HG02970 (cell line): ENCODE data around the gene UHMK1.
A peak's percentile ranks its signal among the peaks of the same experiment; 100 is the strongest.

Source experiments
- ATAC-seq: cut with Tn5 transposase; IDR thresholded peaks from one replicate; pipeline ENCODE4 v1.9.1; 2021; ENCODE audit warnings: mild to moderate bottlenecking, moderate library complexity, moderate number of reproducible peaks; ENCODE audit not compliant: unreplicated experiment, low FRiP score

Gene UHMK1

DNA sequence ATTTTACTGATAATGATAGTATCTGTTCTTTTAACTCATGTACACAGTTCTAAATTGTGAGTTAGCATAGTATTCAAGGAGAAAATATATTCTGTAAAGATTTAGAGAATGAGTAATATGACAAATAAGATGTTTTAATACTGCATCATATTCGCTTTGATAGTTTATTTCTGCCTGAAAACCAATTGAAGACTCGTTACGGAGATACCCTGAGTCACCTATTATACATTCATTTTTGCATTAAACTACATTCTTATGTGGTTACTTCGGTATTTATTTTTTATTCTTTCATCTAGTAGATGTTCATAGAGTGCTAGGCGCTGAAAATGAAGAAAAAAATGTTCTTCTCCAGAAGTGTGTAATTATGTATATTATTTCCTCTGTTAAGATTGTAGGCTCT is 5.3 kb downstream of the UHMK1 start:
- ATAC-seq: no peak

DNA sequence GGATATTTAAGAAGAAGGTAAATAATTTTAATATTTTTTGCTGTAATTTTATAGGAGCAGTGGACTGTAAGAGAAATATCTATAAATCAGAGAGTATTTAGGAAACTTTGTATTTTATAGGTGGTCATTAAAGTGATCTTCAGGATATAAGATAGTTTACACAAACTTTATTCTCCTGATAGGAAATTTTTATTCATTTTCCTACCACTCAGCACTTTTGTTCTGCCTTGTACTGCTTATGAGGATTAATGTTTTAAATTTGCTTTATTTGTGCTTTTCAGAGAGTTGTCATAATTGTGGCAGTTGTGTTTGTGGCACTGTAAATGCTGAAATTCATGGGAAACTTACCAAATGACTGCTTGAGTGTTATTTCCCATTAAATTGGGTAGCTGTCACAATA is 29.7 kb downstream of the UHMK1 start:
- ATAC-seq: no peak

DNA sequence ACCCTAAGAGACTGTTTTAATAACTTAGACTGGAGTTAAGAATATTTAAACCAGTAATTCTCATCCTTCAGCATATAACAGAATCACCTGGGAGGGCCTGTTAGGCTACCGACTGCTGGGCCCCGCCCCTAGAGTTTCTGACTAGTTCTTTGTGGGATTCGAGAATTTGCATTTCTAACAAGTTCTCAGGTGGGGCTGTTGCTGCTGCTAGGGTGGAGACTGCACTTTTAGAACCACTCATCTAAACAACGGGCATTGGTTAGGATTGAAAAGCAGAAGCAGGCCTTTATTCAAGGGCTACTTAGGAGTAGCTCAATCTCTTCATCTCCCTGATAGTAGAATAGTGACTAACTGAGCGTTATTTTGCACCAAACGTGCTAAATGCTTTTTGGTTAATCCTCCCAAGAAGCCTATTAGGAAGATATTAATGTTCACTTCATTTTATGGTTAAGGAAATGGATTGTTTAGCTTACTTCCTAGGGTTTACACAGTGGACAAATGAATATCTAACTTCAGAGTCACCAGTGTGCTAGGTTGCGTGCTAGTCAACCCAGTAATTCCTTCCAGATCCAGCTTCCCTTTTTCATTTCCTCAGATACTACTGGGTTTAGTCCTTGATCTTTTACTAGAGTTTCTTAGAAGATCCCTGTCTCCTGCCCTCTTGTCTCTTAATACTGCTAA is 32.8 kb downstream of the UHMK1 start:
- peak; percentile 87 for ATAC-seq

DNA sequence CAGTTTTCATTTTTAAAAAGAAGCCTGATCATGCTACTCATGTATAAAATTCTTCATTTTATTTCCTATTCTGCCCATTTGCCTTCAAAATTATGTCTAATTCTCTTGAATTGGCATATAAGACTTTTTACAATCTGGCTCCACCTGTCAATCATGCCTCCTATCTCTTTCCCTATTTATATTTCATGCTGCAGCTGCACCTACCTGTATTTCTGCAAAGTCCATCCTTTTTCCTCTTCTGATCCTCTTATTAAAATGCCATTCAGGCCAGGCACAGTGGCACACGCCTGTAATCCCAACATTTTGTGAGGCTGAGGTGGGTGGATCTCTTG is 33.3 kb downstream of the UHMK1 start:
- no peak for ATAC-seq

DNA sequence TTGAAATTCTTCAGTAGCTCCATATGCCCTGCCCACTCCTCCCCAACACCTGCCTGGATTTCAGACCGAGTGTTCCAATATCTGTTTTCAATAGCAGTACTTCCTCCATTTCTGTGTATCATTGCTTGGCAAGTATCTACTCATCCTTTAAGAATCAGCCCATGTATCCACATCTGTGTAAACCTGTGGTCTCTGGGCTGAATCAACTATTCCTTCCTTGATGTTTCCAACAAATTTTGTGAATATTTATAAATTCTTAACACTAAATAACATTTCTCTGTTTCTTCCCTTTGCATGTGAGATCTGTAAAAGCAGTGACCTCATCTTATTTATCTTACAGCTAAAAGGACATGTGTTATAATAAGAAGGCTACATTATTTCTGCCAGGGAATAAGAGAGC is 37.9 kb downstream of the UHMK1 start:
- ATAC-seq: no peak

DNA sequence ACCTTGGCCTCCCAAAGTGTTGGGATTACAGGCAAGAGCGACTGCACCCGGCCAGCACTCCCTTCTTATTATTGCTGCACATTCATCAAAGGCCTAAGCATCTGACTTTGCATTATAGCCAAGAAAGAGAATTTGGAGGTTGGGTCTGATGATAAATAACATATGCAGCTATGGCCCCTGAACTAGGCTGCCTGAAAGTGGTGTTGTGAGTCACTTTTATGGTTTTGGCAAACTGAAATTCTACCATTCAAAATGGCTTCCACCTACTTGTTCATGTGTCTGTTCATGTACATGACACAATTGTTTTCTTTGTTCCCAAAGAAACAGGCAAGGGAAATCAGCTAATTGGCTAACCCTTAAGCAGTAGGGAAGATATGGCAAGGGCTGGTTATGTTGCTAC is 38.9 kb downstream of the UHMK1 start:
- no peak for ATAC-seq

DNA sequence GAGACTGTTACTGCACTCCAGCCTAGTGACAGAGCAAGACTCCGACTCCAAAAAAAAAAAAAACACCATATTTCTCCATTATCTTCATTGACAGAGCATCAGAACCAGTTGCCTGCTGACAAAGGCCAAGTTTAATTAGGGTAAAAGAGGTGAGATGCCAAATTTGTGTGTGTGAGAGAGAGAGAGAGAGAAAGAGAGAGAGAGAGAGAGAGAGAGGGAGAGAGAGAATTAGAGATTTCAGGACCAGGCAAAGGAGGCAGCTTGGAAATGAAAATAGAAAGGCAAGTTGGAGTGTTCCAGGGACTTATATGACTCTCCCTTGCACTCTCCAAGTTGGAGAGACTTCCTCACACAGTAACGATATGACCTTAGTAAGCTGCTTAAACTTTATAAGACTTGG is 39.6 kb downstream of the UHMK1 start:
- no peak for ATAC-seq

DNA sequence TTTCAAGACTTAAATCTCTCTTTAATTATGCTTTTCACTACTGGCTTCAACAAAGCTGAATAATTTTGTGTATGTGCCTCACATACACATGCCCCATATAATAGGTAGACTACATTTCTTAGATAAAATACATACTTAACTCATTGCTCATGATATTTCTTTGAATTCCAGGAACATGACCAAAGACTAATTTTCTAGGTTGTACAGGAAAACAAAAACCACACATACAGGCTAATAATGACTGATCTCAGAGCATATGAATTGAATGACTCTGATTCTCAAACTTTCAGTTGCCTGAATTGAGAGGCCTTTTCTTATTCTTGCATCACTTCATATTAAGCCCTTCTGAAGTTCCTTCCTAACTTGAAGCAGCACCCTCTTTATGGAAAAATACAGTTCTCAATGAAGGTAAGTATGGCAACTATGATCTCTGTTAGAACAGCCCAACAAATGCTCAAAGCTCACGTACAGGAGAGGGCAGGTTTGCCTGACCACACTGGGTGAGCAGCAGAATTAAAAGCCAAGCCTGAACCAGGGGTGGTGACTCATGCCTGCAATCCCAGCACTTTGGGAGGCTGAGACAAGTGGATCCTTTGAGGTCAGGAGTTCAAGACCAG is 41.3 kb downstream of the UHMK1 start:
- ATAC-seq: no peak

DNA sequence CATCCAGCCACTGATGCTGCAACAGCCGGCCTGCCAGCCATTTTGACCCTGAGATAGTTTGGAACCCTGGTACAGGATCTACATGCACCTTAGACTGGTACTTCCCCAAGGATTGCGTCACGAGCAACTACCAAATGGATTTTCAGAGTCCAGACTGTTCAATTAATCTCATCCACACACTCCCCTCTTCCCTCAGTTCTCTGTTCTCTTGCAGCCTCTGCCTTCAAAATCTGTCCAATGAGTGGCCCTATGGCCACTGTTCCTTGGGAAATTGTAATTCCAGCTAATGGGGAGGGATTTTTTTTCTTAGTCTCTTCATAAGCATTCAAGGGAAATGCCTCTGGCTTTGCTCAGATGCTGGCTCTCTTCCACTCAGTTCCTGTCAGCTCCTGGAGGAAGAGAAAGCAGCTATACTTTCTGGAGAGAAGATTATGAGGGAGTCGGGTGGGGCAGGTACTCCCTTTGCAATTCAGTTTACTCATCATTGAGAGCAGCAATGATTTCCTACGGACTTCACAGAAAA is 44.1 kb downstream of the UHMK1 start:
- no peak for ATAC-seq

DNA sequence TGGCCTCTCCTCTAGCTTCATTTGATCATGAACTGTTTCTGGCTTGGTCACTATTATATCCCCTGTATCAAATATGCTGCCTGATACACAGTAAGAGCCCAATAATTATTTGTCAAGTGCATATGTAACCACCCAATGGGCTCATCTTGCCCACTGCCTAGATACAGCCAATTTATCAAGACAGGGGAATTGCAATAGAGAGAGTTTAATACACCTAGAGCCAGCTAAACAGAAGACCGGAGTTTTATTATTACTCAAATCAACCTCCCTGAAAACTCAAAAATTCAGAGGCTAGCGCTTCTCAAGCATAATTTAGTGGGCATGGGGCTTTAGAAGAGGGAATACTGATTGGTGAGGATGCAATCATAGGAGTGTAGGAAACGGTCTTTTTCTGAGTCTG is 45.6 kb downstream of the UHMK1 start:
- no peak for ATAC-seq

DNA sequence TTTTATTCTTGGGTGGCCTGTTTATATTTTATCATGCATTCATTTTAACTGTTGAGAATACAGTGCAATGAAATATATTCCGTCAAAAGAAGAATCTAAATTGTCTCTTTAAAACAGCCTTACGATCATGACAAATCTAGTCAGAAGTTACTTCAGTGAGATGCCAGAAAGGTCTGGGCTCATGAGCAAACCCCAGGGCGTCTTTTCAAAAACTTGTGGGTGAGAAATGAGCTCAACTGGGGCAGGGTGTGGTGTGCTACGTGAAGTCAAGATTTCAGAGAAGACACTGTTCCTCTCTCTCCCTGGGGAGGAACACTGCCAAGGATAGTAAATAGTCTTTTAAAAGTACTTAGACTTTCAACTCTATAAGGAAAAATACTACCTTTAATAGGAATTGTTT is 50.6 kb downstream of the UHMK1 start:
- ATAC-seq: no peak

DNA sequence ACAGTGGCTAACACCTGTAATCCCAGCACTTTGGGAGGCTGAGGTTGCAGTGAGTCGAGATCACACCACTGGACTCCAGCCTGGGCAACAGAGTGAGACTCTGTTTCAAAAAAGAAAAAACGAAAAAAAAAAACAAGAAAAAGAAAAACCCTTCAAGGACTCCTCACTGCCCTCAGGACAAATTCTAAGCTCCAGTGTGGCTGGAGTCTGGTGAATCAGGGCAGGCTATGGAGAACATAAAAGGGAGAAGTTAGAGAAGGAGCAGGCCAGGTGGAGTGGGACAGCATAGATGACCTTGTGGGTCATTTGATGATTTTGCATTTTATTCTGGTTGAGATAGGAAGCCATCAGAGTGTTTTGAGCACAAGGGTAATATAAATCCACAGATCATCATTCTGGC is 51.4 kb downstream of the UHMK1 start:
- no peak for ATAC-seq

DNA sequence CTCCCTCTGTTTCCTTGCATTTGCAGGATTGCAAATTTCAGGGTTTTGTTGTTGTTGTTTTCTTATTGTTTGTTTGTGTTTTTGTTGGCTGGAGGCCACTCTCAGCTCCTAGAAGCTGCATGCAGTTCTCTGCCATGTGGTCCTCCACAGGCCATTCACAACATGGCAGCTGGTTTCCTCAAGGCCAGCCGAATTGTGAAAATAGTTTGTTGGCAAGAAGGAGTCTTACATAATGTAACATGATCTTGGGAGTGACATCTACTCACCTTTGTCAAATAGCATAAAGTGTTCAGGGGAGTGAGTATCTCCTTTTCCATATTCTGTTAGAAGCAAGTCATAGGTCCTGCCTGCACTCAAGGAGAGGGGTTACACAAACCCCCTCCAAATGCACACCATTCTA is 53.3 kb downstream of the UHMK1 start:
- ATAC-seq: no peak

DNA sequence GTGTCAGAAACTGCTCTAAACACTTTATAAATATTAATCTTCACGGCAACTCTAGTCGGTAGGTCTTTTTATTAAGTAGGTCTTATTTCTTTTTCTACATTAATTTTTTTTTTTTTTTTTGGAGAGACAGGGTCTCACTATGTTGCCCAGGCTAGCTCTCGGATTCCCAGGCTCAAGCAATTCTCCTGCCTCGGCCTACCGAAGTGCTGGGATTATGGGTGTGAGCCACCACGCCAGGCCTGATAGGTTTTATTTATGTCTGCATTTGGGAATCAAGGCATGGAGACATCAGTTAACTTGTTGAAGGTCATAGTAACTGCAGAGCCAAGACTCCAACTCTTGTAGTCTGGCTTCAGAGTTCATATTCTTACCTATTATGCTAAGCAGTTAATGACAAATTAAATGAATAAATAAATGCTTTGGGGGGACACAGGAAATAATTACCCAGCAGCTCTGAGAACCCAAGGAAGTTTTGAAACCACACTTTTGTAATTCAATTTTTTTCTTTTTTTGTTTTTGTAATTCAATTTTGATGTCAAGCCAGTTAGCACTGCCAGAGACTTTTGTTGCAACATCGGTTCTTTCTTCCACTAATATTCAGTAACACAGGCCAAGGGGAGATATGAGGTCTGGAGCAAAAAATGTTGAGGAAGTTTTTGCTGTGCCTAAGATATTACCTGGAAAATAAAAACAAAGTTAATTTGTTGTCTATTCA is 54.5 kb downstream of the UHMK1 start:
- no peak for ATAC-seq

DNA sequence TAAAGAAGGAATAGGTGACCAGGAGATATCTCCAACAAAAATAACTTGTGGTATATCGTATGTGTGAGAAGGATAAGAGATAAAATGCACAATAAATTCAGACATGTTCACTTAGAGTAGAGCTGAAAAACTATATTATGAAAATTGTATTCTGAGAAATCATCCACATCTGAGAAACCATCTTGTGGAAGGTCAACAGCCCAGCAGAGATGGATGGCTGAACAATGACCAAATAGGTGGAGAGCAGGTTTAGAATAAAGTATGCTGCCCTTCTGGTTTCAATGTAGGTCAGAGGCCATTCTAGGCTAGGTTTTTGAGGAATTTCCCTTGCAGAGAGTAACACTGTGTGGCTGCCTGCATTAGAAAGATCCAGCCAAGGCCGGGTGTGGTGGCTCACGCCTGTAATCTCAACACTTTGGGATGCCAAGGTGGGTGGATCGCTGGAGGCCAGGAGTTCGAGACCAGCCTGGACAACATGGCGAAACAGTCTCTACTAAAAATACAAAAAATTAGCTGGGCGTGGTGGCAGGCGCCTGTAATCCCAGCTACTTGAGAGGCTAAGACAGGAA is 55.1 kb downstream of the UHMK1 start:
- ATAC-seq: no peak

DNA sequence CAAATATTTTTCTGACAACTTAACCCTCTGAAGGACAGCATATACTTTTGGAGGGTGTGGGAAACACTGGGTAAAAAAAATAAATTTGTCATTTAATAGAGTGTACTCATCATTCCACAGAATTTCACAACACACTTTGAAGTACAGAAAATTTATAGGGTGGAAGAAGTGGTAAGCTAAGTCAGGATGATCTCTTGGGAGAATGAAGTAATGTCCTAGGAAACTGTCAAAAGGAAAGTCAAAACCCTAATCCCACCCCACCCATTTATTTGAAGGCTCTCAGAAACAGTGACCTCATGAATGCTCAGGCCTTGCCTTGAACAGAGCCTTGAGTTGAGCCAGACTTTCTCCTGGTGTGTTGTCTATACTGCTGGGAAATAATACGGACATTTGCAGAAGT is 56.6 kb downstream of the UHMK1 start:
- ATAC-seq: no peak

DNA sequence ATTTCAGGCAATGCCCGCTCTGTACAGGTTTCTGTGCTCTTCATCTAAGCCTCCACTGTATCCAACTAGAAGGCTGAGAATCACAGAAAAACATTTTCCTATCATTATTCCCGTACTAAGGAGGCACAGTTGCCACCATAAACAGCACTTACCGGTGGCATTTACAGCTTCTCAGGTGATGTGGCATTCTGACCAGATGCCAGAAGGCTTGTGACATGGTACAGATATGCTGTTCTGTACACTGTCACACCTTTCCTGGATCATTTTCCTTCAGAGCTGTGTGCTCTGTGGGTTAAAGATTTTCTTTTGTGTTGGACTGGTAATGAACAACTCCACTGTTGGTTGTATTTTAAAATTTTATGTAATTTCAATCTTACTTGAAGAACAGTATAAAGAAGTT is 59.9 kb downstream of the UHMK1 start:
- no peak for ATAC-seq

DNA sequence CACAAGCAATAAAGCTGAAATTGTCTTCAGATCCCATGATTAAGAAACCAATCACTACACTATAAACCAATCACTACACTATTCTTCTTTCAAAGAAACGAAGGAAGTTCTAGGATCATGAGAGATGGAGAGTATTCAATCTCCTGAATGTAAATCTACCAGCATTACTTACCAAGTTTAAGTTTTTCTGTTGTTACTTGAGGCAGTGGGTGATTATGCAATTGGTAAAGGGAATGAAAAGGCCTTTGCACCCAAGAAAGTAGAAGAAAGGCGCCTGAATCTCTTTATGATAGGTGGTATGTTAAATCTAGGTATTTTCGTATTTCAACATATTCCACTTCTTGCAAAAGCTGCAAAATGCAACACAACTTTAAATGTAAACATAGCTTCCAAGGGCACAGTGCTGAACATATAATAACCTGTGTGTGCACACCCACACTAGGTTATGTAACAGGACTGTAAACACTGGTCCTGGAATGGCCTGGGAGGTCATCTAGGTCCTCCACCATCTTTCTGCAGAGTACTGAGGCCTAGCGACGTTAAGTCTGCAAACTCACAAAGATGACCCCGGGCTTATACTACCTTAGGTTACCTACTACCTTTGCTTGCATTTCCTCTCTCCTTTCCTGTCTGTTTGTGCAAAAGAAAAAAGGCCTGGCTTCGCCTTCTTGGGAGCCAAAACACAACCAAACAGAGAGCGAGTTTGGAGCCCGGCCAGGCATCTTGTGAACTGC is 62.9 kb downstream of the UHMK1 start:
- no peak for ATAC-seq

DNA sequence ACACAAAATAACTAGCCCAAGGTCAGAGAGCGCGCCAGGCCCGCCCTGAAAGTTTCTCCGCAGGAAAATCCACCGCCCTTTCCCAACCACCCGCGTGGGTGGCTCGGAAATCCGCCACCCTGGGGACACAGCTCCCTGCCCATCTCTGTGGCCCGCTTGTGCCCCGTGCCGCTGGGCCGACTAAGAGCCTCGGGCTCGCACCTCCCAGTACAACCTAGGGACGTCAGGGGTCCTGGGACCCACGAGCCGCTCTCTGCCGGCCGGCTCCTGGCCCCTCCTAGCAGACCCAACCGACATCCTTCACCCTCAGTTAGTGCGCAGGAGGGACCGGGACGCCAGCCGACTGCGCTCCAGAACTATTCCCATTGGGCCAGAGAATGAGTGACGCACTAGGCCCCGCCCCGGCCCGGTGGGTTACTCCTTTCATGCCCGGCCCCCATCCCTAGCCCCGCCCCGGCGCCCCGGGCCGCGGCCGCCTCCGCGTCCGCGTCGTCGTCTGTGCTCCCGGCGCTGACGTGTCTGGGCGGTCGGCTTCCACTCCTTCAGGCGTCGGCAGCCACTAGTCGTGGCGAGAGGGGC is 63.5 kb downstream of the UHMK1 start:
- ATAC-seq: peak; percentile 93

DNA sequence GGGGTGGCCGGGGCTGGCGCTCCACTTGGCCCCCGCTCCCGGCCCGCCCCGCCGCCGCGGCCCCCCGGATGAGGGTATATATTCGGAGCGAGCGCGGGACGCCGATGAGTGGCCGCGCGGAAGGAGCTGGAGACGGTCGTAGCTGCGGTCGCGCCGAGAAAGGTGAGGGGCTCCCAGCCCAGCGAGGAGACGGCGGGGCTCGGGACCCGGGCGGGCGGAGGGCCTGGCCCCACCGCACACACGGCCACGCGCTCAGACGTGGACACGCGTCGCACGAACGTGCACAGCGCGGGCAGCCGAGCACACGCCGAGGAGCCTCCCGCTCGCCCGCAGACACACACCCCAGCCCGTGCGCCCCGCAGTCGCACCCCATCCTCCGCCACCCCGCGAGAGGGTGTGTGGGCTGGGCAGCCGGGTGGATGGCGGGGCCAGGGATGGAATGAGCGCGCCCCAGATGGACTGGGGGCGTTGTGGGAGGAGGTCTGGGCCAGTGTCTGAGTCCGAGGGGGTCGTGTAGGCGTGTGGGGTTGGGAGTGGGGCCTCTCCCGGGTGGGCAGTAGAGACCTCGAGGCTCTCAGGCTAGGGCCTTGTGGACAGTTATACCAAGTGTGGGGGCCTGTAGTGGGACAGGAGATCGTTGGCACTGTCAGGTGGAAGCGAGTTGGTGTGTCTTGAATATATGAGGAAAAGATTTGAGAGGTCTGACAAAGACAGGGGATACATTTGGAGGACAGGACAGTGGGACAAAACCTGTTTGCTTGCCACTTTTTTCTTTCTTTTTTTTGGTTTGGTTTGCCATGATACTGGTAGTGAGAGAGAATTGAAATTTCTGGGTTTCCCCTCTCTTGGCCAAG is 64.2 kb downstream of the UHMK1 start, which contains the start of gene UAP1:
Gene UAP1, plus strand, starts transcription at position 107 of the 854 bp plus-strand sequence. CDS start 4,347 bp downstream, outside the sequence.
- peak; percentile 35 for ATAC-seq
